Astrocyte of the cerebellum (primary cell): Measurements from ENCODE around the gene FANCC.

Experiments
- DNase-seq: peaks from one replicate; pipeline ENCODE4 v3.0.0-alpha.2; 2011; ENCODE audit warnings: low read depth
- H3K4me3 ChIP-seq: 2 replicates; pipeline ENCODE4 v1.5.1; 2011; ENCODE audit warnings: mild to moderate bottlenecking, low read depth, low read length, moderate library complexity
- CTCF ChIP-seq: IDR thresholded peaks from 2 replicates; pipeline ENCODE4 v1.5.1; 2012; ENCODE audit warnings: low read length, low read depth, moderate library complexity, mild to moderate bottlenecking; ENCODE audit errors: missing control alignments
- in situ Hi-C: cut with HindIII; loops from 2 replicates; pipeline ENCODE4 v1.10.0; 2017; ENCODE audit warnings: low sequenced_read_pairs

The FANCC gene

GRCh38 chr9:95067897-95068296 is 249.6 kb downstream of the FANCC start:
- in situ Hi-C loops: no loop called here
- H3K4me3 ChIP-seq: no peak overlapping the region
- no peak for DNase-seq
- no peak for TF ChIP-seq CTCF

- in situ Hi-C loops: no loop called here
- H3K4me3 ChIP-seq: no peak overlapping the region
- no peak for TF ChIP-seq CTCF
Measured at GRCh38 chr9:95067057-95067456, 250.5 kb downstream of the FANCC start.

GRCh38 chr9:95065224-95065623 is 252.3 kb downstream of the FANCC start:
- in situ Hi-C loops: no loop called here
- no peak for DNase-seq
- no peak for TF ChIP-seq CTCF
- H3K4me3 ChIP-seq: no peak overlapping the region

More at GRCh38 chr9:95067057-95067456, 250.5 kb downstream of the FANCC start:
- DNase-seq: no peak

GRCh38 chr9:95063300-95063699 is 254.2 kb downstream of the FANCC start:
- in situ Hi-C loops: no loop called here
- no peak for DNase-seq
- no peak for TF ChIP-seq CTCF
- no peak overlapping the region for H3K4me3 ChIP-seq

GRCh38 chr9:95062596-95063065 is 254.9 kb downstream of the FANCC start:
- in situ Hi-C loops: no loop called here
- DNase-seq: no peak
- H3K4me3 ChIP-seq: no peak overlapping the region
- TF ChIP-seq CTCF: no peak

GRCh38 chr9:95061916-95062595 is 255.5 kb downstream of the FANCC start:
- in situ Hi-C loops: no loop called here
- H3K4me3 ChIP-seq: no peak overlapping the region
- no peak for DNase-seq
- TF ChIP-seq CTCF: no peak

GRCh38 chr9:95060916-95061315 is 256.6 kb downstream of the FANCC start:
- no peak for DNase-seq
- no peak for TF ChIP-seq CTCF
- in situ Hi-C loops: no loop called here
- no peak overlapping the region for H3K4me3 ChIP-seq
